Nephron (organoid): ENCODE results near the gene SFXN5.
A peak's percentile ranks its signal among the peaks of the same experiment; 100 is the strongest.

ENCODE experiments used
- H3K27ac Mint-ChIP-seq, 3 experiments: 2 replicates each; pipeline ENCODE4 v1.8.0; 2020; ENCODE audit warnings: mixed read lengths in 3 of 3, mild to moderate bottlenecking in 2 of 3, moderate library complexity in 1 of 3
- H3K27me3 Mint-ChIP-seq: 2 replicates; pipeline ENCODE4 v1.8.0; 2021; ENCODE audit warnings: low read depth, mild to moderate bottlenecking, moderate library complexity, mixed read lengths
- H3K36me3 Mint-ChIP-seq: 2 replicates; pipeline ENCODE4 v1.8.0; 2020; ENCODE audit warnings: low read depth, mixed read lengths
- H3K4me1 Mint-ChIP-seq: 2 replicates; pipeline ENCODE4 v1.8.0; 2020; ENCODE audit warnings: mixed read lengths
- H3K4me3 Mint-ChIP-seq, 3 experiments: 2 replicates each; pipeline ENCODE4 v1.8.0; 2020; ENCODE audit warnings: mild to moderate bottlenecking in 3 of 3, mixed read lengths in 3 of 3, moderate library complexity in 2 of 3
- H3K9me3 Mint-ChIP-seq: 2 replicates; pipeline ENCODE4 v1.8.0; 2020; ENCODE audit warnings: mixed read lengths
- TF ChIP-seq, protein P1 (sequence below), 3 experiments: fragments of 200-600 bp; sonication (generic); IDR thresholded peaks; one replicate each; pipeline ENCODE4 v1.5.0; 2021; ENCODE audit warnings: antibody characterized with exemption in 3 of 3; ENCODE audit not compliant: unreplicated experiment in 3 of 3

The SFXN5 gene

DNA sequence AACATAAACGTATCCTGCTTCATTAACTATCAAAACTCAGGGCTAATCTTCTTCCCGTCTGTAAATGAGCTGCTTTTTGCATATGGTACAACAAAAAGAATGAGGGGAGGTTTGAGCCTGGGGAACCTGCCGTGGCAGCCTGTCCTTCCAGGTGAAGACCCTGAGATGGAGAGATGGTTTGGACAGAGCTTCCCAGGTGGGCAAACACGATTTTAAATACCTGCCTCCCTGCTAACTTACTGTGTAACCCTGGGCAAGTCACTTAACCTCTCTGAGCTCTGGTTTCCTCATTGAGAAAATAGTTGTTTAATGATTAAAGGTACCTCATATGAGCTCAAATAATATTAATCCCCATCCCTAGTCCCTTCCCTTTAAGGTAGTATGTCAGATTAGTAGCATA lies 145.1 kb downstream of the SFXN5 start:
- Mint-ChIP-seq H3K9me3 (no peaks in the 10 kb centered on the region), H3K36me3 (peaks cover 5% of the 10 kb centered on the region), H3K4me1 (no peaks in the 10 kb centered on the region), H3K27me3 (no peaks in the 10 kb centered on the region), H3K4me3 (no peak overlapping the region), H3K27ac (no peak overlapping the region)
- TF ChIP-seq, protein P1, sequence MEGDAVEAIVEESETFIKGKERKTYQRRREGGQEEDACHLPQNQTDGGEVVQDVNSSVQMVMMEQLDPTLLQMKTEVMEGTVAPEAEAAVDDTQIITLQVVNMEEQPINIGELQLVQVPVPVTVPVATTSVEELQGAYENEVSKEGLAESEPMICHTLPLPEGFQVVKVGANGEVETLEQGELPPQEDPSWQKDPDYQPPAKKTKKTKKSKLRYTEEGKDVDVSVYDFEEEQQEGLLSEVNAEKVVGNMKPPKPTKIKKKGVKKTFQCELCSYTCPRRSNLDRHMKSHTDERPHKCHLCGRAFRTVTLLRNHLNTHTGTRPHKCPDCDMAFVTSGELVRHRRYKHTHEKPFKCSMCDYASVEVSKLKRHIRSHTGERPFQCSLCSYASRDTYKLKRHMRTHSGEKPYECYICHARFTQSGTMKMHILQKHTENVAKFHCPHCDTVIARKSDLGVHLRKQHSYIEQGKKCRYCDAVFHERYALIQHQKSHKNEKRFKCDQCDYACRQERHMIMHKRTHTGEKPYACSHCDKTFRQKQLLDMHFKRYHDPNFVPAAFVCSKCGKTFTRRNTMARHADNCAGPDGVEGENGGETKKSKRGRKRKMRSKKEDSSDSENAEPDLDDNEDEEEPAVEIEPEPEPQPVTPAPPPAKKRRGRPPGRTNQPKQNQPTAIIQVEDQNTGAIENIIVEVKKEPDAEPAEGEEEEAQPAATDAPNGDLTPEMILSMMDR (IDR thresholded peaks at IDR 0.05; ENCODE audit: unreplicated experiment in 3 of 3), result no peak

GRCh38 chr2:72925328-72925943 lies 146.1 kb downstream of the SFXN5 start:
- no peaks in the 10 kb centered on the region for H3K27me3 Mint-ChIP-seq
- TF ChIP-seq, protein P1 (IDR thresholded peaks at IDR 0.05; ENCODE audit: unreplicated experiment in 3 of 3), result no peak
- H3K27ac Mint-ChIP-seq, result no peak overlapping the region
- no peaks in the 10 kb centered on the region for H3K9me3 Mint-ChIP-seq
- H3K4me3 Mint-ChIP-seq, result no peak overlapping the region
- peaks cover 5% of the 10 kb centered on the region for H3K36me3 Mint-ChIP-seq
- H3K4me1 Mint-ChIP-seq, result no peaks in the 10 kb centered on the region

DNA sequence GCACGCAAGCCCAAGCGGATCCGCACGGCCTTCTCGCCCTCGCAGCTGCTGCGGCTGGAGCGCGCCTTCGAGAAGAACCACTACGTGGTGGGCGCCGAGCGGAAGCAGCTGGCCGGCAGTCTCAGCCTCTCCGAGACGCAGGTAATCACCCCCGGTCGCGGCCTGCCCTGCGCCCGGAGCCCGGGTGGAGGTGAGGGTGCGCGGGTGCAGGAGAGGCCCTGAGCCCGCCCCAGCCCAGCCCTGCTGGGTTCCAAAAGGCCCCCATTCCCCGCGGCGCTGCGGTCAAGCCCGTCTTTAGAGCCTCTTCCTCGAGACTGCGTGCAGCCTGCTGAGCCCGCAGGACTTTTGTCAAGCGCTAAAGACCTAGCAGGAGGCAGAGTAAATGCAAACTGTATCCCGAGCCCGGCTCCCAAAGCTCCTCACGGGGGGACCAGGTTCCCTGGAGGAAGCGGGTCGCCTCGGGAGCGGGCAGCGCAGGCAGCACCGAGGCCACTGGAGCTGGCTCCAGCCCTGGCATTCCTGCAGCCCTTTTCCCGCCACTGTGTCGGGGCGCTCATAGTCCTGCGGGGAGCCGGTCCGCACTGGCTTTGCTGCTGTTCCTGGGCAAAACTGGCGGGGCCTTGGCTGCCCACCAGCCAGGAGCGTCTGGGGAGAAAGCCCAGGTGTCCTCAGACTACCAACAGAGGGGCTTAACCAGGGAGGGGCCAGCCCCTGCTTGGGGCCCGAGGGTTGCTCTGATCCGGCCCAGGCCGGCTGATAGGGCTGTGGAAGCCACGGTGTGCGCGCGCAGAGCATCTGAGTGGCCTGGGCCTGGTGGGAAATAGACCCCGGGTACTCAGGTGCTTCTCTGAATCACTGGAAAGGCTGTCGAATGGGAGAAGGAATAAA lies 146.9 kb downstream of the SFXN5 start:
- Mint-ChIP-seq H3K4me3 (no peak overlapping the region), H3K9me3 (no peaks in the 10 kb centered on the region), H3K36me3 (peaks cover 5% of the 10 kb centered on the region), H3K27me3 (no peaks in the 10 kb centered on the region), H3K27ac (no peak overlapping the region), H3K4me1 (no peaks in the 10 kb centered on the region)
- TF ChIP-seq, protein P1 (IDR thresholded peaks at IDR 0.05; ENCODE audit: unreplicated experiment in 3 of 3), result no peak

DNA sequence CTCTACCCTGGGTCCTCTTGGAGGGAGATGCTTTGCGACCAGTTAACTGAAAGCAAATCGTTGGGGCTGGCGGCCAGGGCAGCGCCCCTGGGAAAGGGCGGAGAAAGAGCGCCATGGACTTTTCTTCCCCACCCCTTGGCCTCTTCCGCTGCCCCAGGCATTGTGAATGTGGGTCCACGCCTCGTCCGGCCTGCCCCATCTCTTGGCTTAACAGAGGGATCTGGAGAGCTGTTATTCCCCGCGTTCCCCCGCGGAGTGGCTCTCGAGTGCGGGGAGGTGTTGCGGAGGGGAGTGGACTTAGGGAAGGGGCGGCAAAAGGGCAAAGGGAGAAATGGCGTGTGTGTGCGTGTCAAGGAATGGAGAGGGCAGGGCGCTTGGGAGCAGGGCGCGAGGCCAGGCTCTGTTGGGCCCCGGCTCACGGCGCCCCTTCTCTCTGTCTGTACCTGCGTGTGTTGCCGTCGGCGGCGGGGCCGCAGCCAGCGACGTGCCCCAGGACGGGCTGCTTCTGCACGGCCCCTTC lies 147.6 kb downstream of the SFXN5 start:
- Mint-ChIP-seq H3K36me3 (peaks cover 5% of the 10 kb centered on the region), H3K4me1 (no peaks in the 10 kb centered on the region), H3K27me3 (no peaks in the 10 kb centered on the region), H3K9me3 (no peaks in the 10 kb centered on the region), H3K4me3 (peak overlapping the region in 2 of 3 experiments; percentile 38 to 62), H3K27ac (no peak overlapping the region)
- TF ChIP-seq, protein P1 (IDR thresholded peaks at IDR 0.05; ENCODE audit: unreplicated experiment in 3 of 3), result no peak

DNA sequence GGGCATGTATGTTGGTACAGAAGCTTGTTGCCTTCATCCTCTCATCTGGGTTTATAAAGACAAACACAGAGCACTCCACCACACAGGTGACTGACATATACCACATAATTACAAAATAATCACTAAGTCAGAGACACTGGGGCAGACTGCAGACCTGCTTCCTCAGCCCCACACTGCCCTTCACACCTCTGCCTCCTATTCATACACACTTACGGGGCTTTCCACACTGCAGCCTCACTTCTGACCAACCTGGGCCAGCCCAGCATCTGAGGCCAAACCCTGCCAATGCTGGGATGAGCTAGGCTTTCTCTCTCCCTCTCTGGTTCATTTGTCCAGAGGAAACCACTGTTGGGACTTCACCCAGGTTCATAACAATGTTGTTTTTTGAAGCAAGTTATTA lies 149.7 kb downstream of the SFXN5 start:
- no peaks in the 10 kb centered on the region for H3K4me1 Mint-ChIP-seq
- H3K27ac Mint-ChIP-seq, result no peak overlapping the region

More for the DNA sequence above, 149.7 kb downstream of the SFXN5 start:
- TF ChIP-seq, protein P1 (IDR thresholded peaks at IDR 0.05; ENCODE audit: unreplicated experiment in 3 of 3), result no peak
- Mint-ChIP-seq H3K9me3 (no peaks in the 10 kb centered on the region), H3K36me3 (peaks cover 5% of the 10 kb centered on the region), H3K4me3 (no peak overlapping the region), H3K27me3 (peaks cover 4% of the 10 kb centered on the region)
